T1000 (cell line): ENCODE data around the gene LMF2.

ENCODE experiments used
- DNase-seq: peaks from one replicate; lab custom pipeline; 2025; ENCODE audit warnings: mixed read lengths; lab: John Stamatoyannopoulos, UW

LMF2 gene

DNA sequence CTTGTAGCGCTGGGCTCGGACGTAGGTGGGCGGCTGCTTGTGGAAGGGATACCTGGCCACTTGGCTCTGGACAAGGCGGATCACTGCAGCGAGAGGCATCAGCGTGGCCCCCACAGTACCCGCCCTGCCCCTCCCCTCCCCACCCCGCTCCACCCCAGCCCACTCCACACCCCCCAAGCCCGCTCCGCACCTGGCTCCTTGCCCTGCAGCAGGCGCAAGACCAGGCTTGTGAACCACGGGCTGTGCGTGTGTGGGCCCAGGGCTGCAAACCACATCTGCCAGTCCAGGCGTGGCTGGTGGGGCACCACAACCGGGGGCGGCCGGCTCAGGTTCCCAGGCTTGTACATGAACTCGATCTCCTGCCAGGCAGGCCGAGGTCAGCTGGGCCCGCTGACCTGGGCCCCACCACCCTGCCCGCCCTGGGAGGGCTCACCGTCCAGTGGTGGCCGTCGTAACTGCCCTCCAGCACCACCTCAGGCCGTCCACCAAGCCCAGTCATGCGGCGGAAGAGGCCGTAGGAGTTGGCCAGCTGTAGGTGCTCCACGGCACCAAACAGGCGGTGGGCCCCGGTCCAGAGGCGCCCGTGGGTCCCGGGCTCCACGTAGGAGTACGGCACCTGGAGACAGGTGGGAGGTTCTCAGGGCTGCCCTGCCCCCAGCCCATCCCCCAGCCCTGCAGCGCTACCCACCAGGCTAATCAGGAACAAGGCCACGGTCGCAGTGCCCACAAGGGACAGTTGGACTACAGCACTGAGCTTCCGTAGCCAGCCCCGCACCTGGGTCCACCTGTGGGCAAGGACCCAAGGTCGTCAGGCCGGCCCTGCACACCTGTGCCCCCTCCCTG lies 2.9 kb downstream of the LMF2 start:
- DNase-seq = no peak

DNA sequence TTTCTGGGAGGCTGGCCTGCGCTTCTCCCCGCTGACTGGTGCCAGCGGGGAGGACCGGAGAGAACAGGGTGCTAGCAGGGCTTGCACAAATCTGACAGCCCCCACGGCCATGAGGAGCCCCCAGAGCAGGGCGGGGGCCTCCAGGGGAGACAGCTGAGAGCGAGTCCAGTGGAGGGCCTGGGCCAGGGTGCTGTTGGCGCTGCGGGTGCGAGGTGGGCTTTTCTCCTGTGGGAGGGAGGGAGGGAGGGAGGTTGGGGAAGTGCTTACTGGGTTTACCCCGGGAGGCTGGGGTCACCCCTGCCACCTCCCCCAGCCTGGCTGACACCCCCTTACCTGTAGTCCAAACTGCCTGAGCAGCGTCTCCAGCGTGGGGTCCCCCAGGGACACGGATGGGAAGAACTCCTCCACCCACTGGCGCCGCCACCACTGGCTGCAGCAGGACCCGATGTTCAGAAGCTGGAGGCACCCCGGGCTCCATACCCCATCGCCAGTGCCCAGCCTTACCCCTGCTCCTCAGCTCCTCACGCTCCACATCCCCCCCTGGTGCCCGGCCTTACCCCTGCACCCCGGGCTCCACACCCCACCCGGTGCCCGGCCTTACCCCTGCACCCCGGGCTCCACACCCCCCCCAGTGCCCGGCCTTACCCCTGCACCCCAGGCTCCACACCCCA lies 3.9 kb downstream of the LMF2 start:
- DNase-seq = no peak

DNA sequence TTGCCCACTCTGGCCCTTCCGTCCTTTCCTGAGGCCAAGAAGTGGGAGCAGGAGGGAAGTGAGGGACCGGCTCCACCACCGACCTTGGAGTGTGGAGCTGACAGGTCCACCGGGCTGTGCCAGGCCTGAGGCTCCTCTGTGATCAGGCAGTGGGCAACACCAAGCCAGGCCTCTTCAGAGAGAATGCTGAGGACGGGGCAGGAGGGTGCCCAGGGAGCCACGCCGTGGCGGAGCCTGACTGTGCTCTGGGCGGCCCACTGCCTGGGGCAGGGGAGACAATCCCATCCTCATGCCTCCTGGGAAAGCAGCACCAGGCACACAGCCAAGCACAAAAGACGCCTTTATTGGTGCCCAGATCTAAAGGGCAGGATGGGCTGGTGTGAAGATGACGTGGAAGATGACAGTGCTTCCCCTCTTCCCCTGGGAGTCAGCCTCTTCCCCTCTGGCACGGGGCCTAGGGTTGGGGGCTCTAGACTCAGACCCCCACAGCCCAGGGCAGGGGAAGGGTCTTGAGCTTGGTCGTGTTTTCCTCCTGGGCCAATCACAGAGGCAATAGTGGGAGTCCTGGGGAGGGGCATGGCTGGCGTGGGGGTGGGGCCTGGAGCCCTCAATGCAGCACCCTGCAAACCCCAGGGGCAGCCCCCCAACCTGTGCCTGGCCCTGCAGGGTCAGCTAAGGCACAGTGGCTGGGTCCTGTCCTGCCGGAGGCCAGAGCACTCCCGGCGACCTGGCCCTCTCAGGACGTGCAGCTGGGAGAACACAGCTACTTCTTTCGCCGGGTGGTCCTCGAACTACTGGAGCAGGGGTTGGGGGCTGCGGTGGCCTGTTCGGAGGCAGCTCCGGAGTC lies 4.7 kb downstream of the LMF2 start:
- no peak for DNase-seq

DNA sequence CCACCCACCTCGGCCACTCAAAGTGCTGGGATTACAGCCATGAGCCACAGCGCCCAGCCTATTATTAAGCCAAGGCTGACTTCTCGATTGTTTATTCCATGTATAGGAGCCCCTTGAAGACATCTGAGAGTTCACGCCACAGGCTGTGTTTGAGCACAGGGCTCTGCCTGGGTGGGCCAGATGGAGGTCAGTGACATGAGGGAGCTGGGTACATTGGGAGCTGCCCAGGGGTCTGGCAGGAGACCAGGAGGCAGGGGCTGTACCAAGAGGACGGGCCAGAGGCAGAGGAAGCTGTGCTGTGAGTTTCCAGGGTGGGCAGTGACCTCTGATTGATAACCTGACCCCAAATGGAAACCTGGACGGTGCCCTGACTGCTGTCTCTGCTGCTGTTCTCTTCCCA lies 5.4 kb downstream of the LMF2 start:
- DNase-seq = no peak

DNA sequence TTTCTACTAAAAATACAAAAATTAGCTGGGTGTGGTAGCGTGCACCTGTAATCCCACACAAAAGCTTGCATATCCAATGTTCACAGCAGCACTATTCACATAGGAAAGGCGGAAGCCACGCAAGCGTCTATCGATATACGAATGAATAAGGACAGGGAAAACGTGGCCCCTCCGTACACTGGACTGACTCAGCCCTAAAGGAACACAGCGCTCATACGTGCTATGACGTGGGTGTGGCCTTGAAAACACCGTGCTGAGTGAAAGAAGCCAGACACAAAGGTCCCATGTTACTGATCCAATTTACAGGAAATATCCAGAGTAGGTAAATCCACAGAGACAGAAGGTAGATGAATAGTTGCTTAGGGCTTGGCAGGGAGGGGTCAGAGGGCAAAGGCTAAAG lies 7.0 kb downstream of the LMF2 start:
- DNase-seq = no peak

DNA sequence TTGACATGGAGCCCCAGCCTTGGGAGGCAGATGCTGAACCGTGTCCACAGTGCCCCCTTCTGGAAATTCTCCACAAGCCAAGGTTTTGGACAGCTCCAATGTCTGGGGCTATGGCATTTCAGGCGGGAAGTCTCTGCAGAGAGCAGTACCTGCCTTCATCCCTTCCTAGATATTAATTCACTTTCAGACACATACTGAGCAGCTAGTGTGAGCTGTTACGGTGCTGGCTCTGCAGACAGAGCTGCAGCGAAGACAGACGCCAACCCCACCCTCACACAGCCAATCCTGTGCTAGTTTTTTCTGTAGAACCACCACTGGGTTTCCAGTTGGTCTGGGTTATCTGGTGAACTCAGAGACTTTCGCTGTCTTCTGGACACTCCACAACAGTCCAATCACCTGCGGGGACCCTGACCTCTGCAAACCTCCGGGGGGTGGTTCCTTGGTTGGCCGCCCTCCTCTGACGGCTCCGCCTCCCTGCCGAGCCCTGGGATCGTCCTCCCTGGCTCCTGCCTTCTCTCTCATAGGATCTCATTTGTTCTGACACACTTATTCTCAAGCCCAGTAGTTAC lies 9.1 kb downstream of the LMF2 start:
- DNase-seq = no peak

DNA sequence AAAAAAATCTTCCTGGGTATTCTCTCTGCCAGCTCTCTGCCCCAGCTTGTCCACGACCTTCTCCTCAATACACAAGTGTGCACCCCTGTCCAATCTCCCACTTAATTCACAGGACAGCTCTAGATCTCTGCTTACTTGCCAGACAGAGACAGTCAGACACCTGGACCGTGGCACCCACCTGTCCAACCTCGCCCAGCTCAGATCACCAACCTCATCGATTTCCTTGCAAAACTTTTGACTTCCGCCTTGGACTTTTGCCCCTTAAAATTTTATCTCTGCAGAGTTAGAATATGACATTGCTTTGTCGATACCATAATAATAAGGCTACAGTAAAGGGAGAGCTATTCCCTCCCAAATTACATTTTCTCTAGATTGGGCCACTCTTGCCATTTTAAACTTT lies 10.4 kb downstream of the LMF2 start:
- no peak for DNase-seq

DNA sequence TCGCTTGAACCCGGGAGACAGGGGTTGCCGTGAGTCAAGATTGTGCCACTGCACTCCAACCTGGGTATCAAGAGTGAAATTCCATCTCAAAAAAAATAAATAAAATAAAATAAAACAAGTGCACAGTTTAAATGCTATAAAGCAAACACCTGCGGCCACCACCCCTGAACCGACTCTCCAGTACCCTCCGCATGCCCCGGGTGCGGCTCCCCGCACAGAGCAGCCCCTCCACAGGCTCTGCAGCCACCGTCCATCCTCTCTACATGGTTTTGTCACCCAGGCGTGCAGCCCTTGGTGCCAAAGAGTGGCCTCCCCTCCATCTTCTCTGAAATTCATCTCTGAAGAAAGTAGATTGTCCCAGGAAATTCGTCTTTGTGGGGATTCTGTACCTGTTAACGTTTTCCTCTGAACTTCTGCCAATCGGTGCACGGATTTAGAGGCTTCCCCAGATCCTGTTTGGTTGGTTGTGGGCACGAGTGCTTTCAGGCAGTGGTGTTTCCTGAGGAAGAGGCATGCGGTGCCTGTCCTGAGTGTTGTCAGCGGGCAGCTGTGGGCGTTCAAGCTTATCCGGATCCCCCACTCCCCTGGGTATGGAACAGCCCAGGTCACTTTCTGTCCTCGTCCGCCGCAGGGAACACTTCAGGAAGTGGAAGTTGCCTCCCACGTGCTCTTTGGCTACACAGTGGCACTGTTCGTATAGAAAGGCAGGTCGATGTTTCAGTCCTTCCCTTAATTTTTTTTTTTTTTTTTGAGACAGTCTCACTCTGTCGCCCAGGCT lies 16.8 kb downstream of the LMF2 start:
- DNase-seq = no peak

DNA sequence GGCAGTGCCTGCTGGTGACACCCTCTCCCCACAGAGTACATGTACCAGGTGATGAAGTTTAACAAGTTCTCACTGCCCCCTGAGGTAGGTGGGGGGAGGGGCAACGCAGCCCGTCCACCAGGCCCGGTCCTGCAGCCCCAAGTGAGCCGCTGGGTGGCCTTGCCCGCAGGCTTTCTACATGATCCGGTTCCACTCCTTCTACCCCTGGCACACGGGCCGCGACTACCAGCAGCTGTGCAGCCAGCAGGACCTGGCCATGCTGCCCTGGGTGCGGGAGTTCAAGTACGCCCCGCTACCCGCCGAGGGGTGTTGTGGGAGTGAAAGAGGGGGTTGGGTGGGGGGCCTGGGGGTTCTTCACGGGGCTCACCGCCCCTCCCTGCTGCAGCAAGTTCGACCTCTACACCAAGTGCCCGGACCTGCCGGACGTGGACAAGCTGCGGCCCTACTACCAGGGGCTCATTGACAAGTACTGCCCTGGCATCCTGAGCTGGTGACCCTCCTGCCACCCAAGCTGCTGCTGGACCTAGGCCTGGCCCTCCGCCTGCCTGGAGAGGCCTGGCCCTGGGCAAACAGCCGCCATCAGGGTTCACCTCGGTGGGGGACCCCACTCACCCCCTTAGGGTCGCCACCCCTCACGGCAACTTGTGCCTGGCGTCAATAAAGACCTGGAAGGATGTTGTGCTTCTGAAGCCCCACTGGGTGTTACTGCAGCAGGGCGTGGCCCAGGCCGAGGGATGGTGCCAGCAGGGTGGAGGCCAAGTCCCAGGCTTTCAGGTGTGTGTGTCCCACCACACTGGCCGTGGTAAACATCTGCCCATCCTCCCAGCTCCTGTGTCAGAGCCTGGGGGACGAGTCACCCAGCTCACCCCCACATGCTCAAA lies 17.9 kb downstream of the LMF2 start:
- DNase-seq = no peak

DNA sequence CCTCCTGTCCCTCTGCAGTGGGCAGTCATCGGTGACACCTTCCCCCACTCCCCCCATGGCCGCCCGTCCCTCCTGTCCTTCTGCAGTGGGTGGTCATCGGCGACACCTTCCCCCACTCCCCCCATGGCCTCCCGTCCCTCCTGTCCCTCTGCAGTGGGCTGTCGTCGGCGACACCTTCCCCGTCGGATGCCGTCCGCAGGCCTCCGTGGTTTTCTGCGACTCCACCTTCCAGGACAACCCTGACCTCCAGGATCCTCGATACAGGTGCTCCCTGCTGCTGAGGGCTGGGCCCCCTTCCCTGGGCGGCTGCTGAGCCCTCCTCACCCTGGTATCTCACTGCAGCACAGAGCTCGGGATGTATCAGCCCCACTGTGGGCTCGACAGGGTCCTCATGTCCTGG lies 18.6 kb downstream of the LMF2 start:
- DNase-seq = no peak

DNA sequence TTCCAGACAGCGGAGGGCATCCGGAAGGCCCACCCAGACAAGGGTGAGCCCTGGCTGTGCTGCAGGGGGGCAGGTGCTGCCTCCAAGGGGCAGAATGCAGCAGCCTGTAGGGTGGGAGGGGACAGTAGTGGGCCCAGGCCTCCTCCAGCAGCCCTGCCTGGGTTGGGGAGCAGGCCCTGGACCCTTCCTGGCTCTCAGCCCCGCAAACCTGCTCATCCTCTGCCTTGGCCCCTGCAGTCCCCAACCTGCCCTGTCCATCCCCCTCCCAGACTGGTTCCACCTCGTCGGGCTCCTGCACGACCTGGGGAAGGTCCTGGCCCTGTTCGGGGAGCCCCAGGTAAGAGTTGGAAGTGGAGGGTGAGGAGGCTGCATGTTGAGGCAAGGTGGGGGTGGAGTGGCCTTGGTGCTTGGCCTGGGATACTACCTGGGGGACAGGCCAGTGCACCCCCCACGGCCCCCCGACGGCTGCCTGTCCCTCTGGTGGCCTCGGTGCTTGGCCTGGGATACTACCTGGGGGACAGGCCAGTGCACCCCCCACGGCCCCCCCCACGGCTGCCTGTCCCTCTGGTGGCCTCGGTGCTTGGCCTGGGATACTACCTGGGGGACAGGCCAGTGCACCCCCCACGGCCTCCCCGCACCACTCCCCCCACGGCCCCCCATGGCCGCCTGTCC lies 19.4 kb downstream of the LMF2 start:
- no peak for DNase-seq

DNA sequence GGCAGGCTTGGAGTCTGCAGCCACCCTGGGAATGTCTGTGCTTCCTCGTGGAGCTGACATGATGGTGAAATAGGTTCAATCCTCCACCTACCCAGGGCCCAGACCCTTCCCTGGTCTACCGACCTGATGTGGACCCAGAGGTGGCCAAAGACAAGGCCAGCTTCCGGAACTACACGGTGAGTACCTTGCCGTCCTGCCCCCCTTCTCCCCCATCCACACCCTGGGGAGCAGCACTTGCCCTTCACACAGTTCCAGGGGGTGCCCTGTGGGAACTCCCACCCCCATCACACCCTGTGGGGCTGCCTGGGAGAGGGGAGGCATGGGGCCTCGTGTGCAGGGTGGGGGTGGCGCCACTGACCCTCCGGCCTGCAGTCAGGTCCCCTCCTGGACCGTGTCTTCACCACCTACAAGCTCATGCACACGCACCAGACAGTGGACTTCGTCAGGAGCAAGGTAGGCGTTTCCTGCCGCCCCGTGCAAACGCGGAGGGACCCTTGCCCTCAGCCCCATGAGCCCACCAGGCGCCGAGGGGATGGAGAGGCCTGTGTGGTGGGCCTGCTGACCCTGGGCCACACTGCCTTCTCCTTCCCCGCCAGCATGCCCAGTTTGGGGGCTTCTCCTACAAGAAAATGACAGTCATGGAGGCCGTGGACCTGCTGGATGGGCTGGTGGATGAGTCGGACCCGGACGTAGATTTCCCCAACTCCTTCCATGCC lies 20.1 kb downstream of the LMF2 start:
- no peak for DNase-seq

DNA sequence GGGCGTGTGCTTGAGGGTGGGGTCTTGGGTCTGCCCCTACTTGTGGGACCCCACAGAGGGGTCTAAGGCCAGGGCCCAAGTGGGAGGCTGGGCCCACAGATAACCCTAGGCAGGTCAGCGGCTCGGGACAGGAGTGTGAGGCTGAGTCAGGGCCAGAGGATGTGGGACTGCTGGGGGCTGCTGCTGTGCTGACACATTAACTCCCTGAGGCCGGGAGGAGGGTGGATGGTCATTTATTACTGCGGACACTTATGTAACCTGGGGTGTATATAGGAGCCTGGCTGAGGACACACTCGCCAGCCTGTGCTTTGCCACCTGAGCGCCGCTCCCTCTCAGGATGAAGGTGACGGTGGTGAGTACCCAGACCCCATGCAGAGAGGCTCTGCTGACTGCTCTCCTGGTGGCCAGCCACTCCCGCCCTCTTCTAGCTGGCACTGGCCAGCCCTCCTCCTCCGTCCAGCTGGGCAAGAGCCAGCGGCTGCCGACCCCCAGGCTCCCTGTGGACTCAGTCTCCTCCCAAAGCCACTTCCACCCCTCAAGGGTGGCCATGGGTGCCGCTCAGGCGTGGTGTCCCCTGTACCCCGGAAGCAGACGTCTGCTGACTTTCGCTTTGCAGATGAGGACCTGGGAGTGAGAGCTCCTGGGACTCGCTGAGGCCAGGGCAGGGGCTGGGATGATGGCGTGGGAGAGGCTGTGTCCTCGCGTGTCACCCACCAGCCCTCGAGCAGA lies 20.8 kb downstream of the LMF2 start, which contains the start of gene MIOX:
Gene MIOX, plus strand, starts transcription at position 299 of the 729 bp plus-strand sequence. Its CDS starts 39 bp downstream, at position 338.
- DNase-seq = no peak

DNA sequence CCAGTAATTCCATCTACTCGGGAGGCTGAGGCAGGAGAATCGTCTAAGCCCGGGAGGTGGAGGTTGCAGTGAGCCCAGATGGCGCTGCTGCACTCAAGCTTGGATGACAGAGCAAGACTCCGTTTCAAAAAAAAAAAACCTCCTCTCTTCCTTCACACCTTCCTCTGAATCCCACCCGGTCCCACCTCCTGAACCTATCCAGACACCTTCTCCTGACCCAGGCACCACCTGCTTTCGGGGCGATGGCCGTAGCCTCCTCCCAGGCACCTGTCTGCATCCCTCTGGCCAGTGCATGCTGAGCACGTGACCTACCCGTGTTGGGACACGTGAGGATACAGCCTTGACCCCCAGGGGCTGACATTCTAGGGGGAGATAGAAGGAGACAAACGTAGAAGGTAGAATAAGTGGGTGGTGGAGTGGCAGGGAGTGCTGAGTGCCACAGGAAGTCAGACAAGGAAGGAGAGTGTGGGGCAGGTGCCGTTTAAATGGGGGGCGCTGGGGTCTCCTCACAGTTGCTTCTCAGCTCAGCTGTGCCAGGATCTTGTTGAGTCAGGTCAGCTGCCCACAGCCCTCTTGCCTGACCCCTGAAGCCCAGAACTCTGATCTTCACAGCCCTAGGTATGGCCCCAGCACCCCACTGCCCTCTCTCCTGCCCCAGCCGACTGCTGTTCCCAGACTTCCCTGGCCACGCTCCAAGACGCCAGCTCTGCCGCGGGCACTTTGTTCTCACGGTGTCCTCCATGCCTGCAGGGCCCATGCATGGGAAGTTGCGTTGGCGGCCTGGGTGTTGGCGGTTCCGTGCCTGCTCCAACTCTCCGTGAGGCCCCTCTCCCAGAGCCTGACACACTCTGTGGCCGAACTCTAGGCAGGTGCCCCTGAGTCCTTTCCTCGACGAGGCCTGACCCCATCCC lies 22.0 kb downstream of the LMF2 start:
- no peak for DNase-seq

DNA sequence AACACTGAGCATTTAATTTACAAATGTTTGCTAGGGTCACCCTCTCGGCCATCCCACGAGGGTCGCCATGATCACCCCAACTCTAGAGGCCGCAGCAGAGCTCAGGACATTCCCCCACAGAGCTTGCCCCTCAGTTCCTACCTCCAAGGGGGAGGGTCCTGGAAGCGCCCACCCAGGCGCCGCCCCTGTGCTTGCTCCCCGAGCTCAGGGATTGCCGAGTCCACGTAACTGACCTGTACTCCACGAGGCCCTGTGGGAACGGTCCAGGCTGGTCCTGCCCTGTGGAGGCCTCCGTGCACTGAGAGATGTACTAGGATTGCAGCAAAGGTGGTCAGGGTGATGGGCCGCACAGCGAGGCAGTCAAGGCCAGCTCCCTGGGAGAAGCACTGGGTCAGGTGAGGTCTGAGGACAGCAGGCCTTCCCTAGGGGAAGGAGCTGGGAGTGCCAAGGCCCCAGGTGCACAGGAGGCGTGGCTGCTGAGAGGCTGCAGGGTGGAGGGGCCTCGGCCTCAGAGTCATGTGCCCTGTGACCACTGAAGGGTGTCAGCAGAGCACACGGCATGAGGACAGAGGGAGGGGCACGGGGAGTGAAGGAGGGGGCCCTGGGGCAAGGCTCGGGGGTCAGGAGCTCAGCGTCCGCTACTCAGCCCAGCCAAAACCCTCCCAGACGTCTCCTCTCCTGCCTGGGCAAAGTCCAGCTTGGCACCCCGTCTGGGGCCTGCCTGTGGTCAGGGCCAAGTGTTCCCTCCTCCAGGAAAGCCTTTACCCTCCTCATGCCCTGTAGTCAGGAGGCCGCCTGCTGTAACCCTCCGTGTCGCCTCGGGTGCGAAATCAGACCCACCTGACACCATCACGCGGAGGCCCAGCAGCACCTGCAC lies 23.3 kb downstream of the LMF2 start:
- DNase-seq = no peak

DNA sequence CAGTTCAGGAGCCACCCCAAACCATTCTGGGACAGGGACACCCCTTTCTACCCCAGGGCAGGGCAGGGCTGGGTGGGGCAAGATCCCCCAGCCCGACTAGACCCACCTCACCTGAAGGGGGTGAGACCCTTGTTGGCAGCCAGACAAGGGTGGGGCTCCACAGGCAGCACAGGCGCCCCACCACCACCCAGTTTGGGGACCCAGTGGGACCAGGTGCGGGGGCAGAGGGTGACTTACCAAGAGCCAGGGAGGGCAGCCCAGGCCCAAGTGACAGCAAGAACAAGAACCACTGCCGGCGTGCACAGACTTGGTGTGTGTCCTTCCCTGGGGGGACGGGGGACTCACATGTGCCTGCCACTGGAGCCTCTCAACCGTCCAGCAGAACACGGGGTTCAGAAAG lies 23.9 kb downstream of the LMF2 start:
- no peak for DNase-seq
